A673 (cell line): ENCODE measurements around the gene HOMER2. TPM values are rescaled to one million over a fixed set of nuclear protein-coding genes. Genes with fewer than 3 reads are reported as not detected.

Experiments used
- BruUV-seq: library from RNA; stranded (reverse); fragments of 400-500 nt; replicated peaks from 2 replicates; lab custom pipeline; 2021; lab: Mats Ljungman, UMichigan
- CTCF ChIA-PET: fragments of 300-600 bp; sonication (Branson Sonifier 250); formaldehyde crosslinking; loops from one replicate; lab custom pipeline; 2022; ENCODE audit warnings: antibody characterized with exemption; lab: Charles Lee
- POLR2A ChIA-PET: fragments of 300-600 bp; sonication (Branson Sonifier 250); formaldehyde crosslinking; loops from one replicate; lab custom pipeline; 2022; ENCODE audit warnings: antibody characterized with exemption; ENCODE audit not compliant: low non-redundant PET; lab: Charles Lee
- DNase-seq: peaks from one replicate; pipeline ENCODE4 v3.0.0-alpha.2; 2015; ENCODE audit warnings: low spot score
- H3K27ac ChIP-seq: fragments of 200-600 bp; sonication (generic); 2 replicates; pipeline ENCODE4 v1.5.1; 2016; ENCODE audit warnings: mixed run types, low read depth, mild to moderate bottlenecking, mixed read lengths, antibody characterized with exemption, low read length; ENCODE audit not compliant: poor library complexity, severe bottlenecking
- H3K27me3 ChIP-seq: fragments of 200-600 bp; sonication (generic); replicated peaks from 2 replicates; pipeline ENCODE4 v1.6.1; 2017; ENCODE audit warnings: mixed run types, low read depth, mild to moderate bottlenecking, mixed read lengths, antibody characterized with exemption, low read length; ENCODE audit not compliant: insufficient read depth, poor library complexity
- H3K36me3 ChIP-seq: fragments of 200-600 bp; sonication (generic); 2 replicates; pipeline ENCODE4 v1.6.1; 2016; ENCODE audit warnings: mixed run types, mild to moderate bottlenecking, mixed read lengths, antibody characterized with exemption, low read length; ENCODE audit not compliant: insufficient read depth, poor library complexity, severe bottlenecking
- H3K4me1 ChIP-seq: fragments of 200-600 bp; sonication (generic); 2 replicates; pipeline ENCODE4 v1.6.1; 2017; ENCODE audit warnings: mixed run types, mild to moderate bottlenecking, mixed read lengths, antibody characterized with exemption, low read length; ENCODE audit not compliant: insufficient read depth, poor library complexity, severe bottlenecking
- H3K4me3 ChIP-seq: fragments of 200-600 bp; sonication (generic); 2 replicates; pipeline ENCODE4 v1.5.1; 2016; ENCODE audit warnings: low read depth, mixed run types, mild to moderate bottlenecking, mixed read lengths, low read length; ENCODE audit not compliant: poor library complexity, severe bottlenecking
- H3K9me3 ChIP-seq: fragments of 200-600 bp; sonication (generic); 2 replicates; pipeline ENCODE4 v1.6.1; 2016; ENCODE audit warnings: mixed run types, low read depth, mild to moderate bottlenecking, mixed read lengths, antibody characterized with exemption, low read length; ENCODE audit not compliant: poor library complexity, severe bottlenecking
- CTCF ChIP-seq: fragments of 300-800, 200-600 bp; sonication (generic); conservative IDR thresholded peaks from 2 replicates; pipeline ENCODE4 v1.5.1; 2017; ENCODE audit warnings: low read depth, mild to moderate bottlenecking, antibody characterized with exemption, low read length, moderate library complexity, mixed read lengths
- EZH2 ChIP-seq: fragments of 200-600 bp; sonication (generic); IDR thresholded peaks from 2 replicates; pipeline ENCODE4 v1.6.1; 2017; ENCODE audit warnings: borderline replicate concordance, low read depth, mild to moderate bottlenecking, mixed read lengths, antibody characterized with exemption, low read length; ENCODE audit not compliant: poor library complexity, severe bottlenecking
- intact Hi-C: fragments of 100-400 bp; cut with micrococcal nuclease; formaldehyde crosslinking; loops from one replicate; pipeline ENCODE4 v1.10.0; 2022; ENCODE audit not compliant: unreplicated experiment
- total RNA-seq: library from RNA; stranded (reverse); gene quantifications from 2 replicates; pipeline ENCODE4 v1.2.3, GENCODE V29; 2021

HOMER2 gene
- total RNA-seq, 1 experiment from 2014 or later: 6.7 TPM

GRCh38 chr15:82971218-82971984 lies 18.9 kb upstream of the HOMER2 start:
- no TSS peak for BruUV-seq
- Histone ChIP-seq H3K27me3 (no peaks in the 10 kb centered on the region), H3K9me3 (no peaks in the 10 kb centered on the region), H3K36me3 (no peaks in the 10 kb centered on the region), H3K4me3 (no peak overlapping the region), H3K27ac (no peak overlapping the region), H3K4me1 (no peaks in the 10 kb centered on the region)
- no peak for TF ChIP-seq CTCF
- no peak for TF ChIP-seq EZH2
- no peak for DNase-seq
- CTCF ChIA-PET: no interaction called here
- POLR2A ChIA-PET: interaction anchor here (0.5 kb wide), 1 partner anchor 124 kb away, joined by 4 read pairs; no protein-coding TSS in a partner anchor
- intact Hi-C loops: no loop called here

GRCh38 chr15:82970696-82971095 lies 18.2 kb upstream of the HOMER2 start:
- DNase-seq: no peak
- no peak overlapping the region for H3K27ac ChIP-seq
- intact Hi-C loops: no loop called here
- ChIA-PET POLR2A (no interaction called here), CTCF (no interaction called here)
- no peak for TF ChIP-seq EZH2
- TF ChIP-seq CTCF: no peak
- no peaks in the 10 kb centered on the region for H3K9me3 ChIP-seq
- no TSS peak for BruUV-seq
- no peaks in the 10 kb centered on the region for H3K27me3 ChIP-seq
- no peaks in the 10 kb centered on the region for H3K36me3 ChIP-seq
- no peak overlapping the region for H3K4me3 ChIP-seq
- H3K4me1 ChIP-seq: no peaks in the 10 kb centered on the region

DNA sequence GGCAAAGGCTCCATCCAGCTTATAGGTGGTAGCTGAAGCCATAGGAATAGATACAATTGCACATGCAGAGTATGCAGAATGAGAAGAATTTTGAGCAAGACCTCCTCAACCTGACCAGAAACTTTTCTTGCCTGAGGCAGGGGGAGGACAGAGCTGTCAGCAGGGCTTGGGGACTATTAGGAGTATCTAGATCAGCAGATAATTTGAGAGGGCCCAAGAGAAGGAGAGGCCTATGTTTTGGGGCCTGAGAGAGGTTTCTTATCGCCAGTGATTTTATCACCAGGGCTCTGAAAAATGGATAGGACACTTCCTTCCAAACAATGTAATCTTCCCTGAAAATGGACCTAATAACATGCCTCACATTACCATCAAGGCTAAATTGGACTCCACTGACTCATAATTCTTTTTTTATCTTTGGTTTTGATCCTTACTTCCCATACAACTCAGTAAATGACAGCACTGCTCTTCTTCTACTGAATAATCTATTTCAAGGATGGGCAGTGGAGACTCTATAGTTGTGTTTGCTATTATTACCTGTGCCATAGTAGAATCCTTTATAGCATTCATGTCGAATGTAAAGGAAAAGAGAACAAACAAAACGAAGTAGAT lies 17.7 kb upstream of the HOMER2 start:
- TF ChIP-seq CTCF (no peak), EZH2 (no peak)
- H3K4me3 ChIP-seq: no peak overlapping the region
- ChIA-PET POLR2A (no interaction called here), CTCF (no interaction called here)
- intact Hi-C loops: no loop called here
- BruUV-seq: no TSS peak
- H3K9me3 ChIP-seq: no peaks in the 10 kb centered on the region
- no peak overlapping the region for H3K27ac ChIP-seq
- no peaks in the 10 kb centered on the region for H3K27me3 ChIP-seq
- no peak for DNase-seq
- H3K36me3 ChIP-seq: no peaks in the 10 kb centered on the region
- no peaks in the 10 kb centered on the region for H3K4me1 ChIP-seq
